ENCODE data around the gene GPC1.

The GPC1 gene

DNA sequence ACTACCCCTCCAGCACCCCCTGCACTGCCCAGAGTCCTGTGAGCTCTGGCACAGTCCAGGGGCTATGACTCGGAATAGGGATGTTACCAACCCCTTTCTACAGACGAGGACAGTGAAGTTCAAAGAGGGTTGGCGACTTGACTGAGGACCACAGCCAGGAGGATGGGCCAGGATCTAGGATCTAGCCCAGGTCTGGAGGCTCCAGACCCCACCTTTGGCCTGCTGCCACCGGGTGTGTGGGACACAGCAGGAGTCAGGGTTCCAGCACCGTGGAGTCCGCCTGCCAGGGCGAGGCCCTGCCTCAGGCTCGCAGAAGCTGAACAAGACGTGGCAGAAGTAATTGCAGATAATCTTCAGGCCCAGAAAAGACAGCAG, 37.9 kb upstream of the GPC1 start:
- no peak for DNase-seq

GRCh38 chr2:240397924-240398645, 37.4 kb upstream of the GPC1 start:
- no peak for DNase-seq

- DNase-seq, result no peak
Observed at GRCh38 chr2:240398661-240399267, 36.7 kb upstream of the GPC1 start.

DNA sequence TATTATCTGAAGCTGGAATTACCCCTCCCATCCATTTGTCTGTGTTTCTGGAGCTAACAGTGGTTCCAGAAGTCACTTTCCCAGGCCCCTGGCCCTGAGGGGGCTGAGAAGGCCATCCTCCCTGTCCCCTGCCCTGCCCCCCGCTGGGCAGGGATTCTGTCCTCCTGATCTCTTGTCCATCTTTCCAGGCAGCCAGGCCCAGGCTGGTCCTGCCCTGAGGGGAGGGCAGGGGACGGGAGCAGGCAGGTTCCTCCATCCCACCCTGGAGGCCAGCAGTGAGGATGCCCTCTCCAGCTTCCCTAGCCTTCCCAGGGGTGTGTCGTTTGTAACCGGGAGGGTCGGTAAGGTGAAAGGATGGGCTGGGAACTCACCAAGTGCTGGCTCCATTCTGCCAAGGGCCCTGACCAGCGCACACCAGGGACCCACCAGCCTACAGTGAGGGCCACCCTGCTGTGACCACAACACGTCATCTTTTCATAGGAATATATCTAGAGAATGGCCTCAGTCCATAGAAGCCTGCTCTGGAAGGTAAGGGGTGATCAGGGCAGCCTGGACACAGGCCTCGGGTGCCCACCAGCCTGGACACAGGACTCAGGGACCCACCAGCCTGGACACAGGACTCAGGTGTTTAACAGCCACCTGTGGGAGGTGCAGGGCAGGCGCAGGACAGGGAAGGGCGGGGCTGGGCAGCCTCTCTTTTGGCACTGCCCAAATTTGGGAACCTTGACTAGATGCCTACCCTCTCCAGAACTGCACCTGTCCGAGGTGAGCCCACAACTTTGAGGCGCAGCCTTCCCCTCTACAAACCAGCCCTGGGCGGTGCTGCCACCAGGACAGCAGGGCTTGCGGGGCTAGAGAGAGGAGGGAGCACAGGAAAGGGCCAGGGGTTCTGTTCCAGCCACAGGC, 35.8 kb upstream of the GPC1 start:
- DNase-seq, result no peak

DNA sequence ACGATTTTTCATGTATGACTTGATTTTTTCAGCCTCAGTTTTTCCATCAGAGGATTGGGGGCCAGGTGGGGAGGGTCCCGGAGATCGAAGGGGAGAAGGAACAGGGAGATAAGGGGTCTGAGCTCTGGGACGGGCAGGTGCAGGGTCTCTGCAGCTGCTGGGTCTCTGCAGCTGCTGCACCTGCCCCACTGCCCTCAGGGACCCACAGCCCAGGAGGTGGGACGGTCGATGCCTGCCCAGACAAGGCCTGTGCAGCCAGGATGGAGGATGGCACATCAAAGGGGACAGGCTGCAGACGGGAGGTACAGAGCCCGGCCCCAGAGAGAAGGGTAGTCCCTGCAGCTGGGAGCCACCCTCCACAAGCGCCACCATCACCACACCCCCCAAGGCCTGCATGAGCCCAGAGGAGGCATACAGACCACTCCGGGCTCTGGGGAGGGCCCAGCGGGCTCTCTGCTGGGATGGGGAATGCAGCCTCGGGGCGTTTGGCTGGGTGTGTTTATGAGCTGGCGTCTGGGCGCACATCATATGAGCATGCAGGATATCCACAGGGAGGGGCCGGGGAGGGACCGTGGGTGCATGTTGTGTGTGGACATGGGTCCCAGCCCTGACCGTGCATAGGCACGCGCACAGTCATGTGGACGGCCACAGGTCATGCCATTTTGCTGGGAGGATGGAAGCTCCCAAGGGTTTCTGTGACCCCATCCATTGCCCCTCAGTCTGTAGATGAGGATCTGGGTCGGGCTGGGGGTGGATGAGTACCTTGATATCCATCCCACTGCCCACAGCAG, 34.9 kb upstream of the GPC1 start:
- no peak for DNase-seq

DNA sequence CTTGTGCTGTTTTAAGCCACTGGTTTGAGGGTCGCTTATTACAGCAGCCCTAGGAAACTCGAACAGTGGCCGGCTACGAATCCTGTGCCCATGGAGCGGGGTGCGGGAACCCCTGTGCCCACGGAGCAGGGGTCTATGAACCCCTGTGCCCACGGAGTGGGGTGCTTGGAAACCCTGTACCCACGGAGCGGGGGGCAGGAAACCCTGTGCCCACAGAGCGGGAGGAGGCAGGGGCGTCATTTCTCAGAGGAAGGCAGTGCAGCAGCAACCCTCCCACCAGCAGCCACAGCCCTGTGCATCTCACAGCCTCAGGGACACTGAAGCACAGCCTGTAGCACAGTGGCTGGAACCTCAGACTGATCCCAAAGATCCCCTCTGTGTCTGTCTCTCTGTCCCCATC, 34.2 kb upstream of the GPC1 start:
- DNase-seq, result no peak

GRCh38 chr2:240401781-240402551, 33.5 kb upstream of the GPC1 start:
- DNase-seq, result no peak

- DNase-seq, result no peak
Observed at GRCh38 chr2:240402566-240403272, 32.7 kb upstream of the GPC1 start.

GRCh38 chr2:240403396-240404104, 31.9 kb upstream of the GPC1 start:
- DNase-seq, result no peak

- DNase-seq, result no peak
Observed at GRCh38 chr2:240404174-240404852, 31.1 kb upstream of the GPC1 start.

- no peak for DNase-seq
Observed at GRCh38 chr2:240405133-240405532, 30.3 kb upstream of the GPC1 start.

GRCh38 chr2:240405684-240406313, 29.7 kb upstream of the GPC1 start:
- DNase-seq, result no peak

DNA sequence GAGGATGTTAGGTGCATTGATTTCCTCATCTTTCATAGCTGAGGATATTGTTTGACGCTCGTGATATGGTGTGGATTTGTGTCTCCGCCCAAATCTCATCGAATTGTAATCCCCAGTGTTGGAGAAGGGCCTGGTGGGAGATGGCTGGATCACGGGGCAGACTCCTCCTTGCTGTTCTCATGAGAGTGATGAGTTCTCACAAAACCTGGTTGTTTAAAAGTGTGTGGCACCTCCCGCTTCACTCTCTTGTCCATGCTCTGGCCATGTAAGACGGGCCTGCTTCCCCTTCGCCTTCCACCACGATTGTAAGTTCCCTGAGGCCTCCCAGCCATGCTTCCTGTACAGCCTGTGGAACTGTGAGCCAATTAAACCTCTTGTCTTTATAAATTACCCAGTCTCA, 28.4 kb upstream of the GPC1 start:
- no peak for DNase-seq

DNA sequence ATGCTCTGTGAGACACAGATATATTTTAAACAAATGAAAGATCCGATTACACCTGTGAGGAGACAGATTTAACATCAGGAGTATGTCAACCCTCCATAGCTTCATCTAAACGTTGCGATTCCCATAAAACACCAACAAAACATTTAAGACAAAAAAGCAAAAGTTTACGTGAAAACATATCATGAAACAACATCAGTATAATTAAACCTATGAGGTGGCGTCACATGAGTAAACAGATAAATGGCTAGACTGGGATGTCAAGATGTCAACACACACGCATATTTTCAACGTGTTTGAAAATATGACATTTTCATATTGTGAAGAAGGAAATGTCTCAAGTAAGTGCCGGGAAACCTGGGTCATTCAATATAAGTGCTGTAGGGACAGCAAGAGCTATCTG, 25.5 kb upstream of the GPC1 start:
- DNase-seq, result no peak

GRCh38 chr2:240410808-240411207, 24.7 kb upstream of the GPC1 start:
- DNase-seq, result no peak

GRCh38 chr2:240411261-240412160, 24.0 kb upstream of the GPC1 start:
- DNase-seq, result no peak

- DNase-seq, result no peak
Observed at GRCh38 chr2:240412211-240412861, 23.1 kb upstream of the GPC1 start.
